Inflammatory macrophage (primary cell): ENCODE data around the gene ZNF536.
"Not testable (repeated sequence)": the region's sequence is repeated elsewhere in the genome, so short reads cannot be mapped to it uniquely, and the experiment has no call there.

Experiments used
- DNase-seq, 2 donors: peaks; one replicate each; pipeline ENCODE4 v3.0.0-alpha.2; 2020 to 2022

Gene ZNF536

DNA sequence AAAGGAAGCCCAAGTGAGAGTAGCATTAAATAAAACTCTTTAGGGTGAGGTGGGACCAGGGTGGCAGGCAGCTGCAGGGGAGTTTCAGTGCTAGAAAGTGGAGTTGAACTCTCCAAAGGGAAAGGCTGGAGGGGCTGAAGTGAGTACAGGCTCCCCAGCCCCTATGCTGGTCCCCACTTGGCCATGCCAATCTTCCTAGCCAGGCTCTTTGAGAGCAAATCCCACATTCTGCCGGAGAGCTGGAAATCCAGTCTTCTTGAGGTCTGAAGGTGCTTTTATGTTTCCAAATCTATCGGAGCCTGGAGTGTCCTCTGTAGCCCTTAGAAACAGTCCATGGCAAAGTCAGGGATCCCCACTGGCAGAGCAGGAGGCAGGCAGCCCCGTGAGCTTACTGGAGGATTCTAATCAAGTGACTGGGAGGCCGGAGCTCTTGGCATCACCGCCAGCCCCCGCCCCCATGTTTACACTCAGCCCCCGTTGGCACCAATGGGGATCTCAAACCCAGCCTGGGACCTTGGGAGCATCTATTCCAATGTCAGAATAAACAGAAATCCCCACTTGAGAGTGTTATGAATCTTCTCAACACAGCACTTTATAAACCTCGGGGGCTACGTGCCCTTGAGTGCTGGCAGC lies 18.3 kb downstream of the ZNF536 start:
- DNase-seq = no peak

DNA sequence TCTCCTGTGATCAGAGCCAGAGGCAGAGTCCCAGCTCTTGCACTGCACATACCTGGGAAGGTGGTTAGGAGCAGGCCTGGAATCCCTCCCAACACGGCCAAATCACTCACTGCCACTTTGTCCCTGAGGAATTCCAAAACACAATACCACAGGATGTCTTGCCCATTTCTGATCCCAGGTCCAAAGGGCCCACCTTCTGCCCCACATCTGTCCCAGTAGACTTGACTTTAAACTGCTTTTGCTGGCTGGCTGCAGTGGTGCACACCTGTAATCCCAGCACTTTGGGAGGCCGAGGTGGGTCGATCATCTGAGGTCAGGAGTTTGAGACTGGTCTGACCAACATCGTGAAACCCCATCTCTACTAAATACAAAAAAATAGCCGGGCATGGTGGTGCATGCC lies 18.9 kb downstream of the ZNF536 start:
- no peak for DNase-seq

- no peak for DNase-seq
These were observed 19.7 kb downstream of the ZNF536 start for GRCh38 chr19:30391554-30392551.

DNA sequence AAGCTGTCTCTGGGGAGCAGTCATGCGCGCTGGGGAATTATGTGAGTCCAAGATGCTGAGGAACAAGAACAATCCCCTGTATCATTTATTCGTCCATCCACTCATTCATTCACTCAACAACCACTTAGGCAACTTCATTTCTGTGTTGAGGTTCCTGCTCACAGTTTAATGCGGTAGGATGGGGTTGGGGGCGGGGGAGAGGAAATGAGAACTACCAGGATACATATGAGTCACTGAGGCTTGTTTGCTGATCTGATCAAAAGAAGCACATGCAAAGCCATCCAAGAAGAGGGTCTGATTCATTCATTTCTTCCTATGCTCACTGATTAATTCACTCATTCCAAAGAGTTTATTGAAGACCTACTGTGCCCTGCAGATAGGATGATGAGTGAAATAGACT lies 20.9 kb downstream of the ZNF536 start:
- DNase-seq = peak in 1 of 2 donors; percentile 7

DNA sequence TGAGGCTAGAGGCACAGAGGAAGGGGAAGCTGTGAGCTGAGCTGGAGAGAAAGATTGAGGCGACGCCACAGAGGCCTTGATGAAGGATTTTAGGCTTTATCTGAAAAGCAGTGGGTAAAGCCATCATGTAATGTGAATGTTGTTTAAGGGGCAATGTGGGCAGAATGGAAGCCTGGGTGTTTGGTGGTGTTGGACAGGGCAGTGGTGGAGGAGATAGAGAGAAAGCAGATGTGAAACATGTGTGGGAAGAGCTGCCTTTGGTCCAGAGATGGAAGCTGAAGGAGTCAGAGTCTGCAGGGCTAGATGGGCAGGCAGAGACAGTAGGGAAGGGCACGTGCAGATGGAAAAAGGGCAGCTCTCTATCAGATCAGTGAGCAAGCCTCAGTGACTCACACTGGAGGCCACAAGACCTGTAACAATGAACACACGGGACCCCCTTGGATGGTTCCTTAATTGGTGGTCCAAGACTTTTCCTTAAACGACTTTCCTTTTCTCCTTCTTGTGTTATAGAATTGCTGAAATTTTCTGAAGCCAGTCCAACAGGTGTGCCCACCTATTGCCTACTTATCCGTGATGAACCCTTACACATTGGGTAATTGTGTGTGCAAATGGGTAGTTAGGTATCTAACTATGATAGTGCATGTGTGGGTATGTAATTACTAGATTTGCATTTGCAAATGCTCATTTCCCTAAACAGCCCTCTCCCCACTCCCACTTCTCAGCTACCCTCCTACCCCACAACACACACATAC lies 21.7 kb downstream of the ZNF536 start:
- peak in 1 of 2 donors; percentile 5 for DNase-seq

GRCh38 chr19:30394481-30395151 lies 22.4 kb downstream of the ZNF536 start:
- no peak for DNase-seq

GRCh38 chr19:30395283-30395682 lies 23.1 kb downstream of the ZNF536 start:
- no peak for DNase-seq

DNA sequence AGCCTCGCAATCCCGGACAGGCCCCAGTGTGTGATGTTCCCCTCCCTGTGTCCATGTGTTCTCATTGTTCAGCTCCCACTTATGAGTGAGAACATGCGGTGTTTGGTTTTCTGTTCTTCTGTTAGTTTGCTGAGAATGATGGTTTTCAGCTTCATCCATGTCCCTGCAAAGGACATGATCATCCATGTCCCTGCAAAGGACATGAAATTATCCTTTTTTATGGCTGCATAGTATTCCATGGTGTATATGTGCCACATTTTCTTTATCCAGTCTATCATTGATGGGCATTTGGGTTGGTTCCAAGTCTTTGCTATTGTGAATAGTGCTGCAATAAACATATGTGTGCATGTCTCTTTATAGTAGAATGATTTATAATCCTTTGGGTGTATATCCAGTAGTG lies 26.4 kb downstream of the ZNF536 start:
- DNase-seq = not testable (repeated sequence)

DNA sequence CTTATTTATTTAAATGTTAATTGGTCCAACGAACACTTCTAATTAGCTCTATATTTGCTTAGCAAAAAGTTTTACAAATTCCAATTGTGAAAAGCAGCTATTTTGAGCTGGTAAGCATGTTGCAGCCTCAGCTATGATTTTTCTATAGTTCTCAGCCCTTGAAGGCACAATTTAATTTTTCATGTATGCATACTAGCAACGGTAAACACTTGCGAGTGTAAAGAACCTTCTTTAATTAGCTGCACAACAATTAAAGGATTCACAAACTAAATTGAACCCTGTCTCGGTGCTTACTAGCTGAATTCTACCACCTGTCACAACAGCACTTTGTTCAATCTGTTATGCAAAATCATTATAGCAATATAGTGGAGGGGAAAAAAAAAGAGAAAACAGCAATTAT lies 29.8 kb downstream of the ZNF536 start:
- no peak for DNase-seq

DNA sequence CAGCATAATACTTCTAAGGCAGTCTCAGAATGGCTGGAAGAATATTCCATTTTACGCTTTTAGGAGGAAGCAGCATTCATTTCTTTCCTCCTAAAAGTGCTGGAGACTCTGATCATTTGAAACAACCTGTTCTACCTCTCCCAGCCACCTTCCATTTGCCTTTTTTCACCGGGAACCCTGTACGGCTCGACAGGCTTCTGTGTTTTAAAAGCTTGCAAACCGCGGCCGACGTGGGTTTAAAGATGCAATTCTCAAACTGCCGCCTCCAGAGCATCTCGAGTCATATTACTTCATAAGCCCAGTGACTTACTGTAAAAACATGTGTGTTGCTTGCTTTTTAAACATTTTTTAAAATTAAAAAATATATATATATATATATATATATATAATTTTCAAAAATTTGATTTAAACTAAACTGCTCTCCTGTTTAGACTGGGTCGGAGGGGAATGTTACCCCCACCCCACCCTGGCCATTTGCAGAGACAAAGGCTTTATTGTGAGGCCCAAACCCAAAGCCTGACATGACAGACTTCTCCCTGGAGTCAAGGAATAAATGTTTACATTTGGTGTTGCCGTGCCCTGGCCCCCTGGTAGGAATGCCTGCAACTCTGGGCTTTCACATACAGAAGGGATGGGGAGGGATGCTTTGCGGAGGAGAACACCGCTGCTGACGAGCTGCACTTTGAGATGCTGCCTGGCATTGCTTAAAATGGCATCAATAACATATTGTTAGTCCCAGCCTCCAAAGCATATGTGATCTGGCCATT lies 30.4 kb downstream of the ZNF536 start:
- no peak for DNase-seq

GRCh38 chr19:30403203-30403985 lies 31.2 kb downstream of the ZNF536 start:
- DNase-seq = no peak

DNA sequence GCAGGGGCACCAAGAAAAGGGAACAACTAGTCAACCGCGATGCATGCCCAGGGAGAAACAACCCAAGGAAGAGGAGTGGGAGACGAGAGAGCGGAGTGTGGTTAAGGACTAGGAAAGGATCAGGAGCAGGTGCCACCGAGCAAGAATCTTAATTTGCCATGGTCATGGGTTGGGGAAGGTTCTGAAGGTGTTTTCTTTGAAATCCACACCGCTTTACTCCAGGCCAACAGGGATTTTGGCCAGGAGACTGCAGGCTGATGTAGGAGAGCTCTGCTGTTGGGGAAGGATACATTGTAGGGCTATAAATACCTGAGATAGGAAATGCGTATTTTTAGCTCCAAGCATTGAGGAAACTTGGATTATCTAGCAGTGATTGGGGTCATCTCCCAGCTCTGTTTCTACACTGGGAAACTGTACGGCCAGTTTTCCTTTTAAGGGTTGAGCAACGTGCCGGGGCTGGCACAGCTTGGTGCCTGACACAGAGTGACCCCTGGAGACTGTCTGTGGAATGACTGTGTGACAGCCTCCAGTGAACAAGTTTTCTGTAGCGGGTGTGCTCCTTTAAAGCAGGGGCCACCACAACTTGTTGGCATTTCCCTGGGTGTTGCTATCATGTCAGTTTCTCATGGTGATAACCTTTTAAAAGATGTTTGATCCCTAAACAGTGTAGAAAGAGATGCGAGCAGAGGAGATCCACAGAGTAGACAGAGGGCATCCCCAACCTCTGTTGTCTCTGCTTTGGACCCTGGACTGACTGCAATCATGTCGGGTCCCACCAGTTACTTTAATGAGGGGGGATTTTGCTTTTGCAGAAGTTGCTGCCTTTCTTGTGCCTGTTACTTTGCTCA lies 34.3 kb downstream of the ZNF536 start:
- no peak for DNase-seq

DNA sequence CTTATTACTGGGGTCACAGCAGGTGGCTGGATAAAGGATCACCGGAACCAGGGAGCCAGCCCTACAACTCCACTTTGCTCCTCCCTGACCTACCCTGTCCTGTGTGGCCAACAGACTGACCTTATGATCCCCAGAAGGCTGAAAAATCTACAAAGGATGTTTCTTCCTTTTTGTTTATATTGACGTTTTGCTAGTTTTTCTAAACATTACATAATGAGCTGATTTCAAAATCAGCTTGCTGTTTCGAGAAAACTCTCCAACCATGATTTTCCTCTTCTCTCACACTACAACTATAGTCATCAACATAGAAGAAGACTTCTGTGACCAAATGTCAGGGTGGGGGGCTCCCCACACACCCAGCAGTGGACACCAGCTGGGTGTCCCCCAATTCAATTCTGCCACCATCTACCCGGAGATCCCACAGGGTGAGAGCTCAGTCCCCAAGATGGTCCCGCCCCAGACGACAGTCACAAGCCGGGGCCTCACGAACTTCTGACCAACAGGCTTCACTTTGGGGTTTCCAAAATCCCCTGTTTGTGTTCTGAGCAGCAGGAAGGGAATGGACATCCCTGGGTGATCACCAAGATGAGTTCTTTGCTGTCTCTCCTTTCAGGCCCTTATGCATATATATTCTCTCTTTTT lies 35.0 kb downstream of the ZNF536 start:
- DNase-seq = no peak

DNA sequence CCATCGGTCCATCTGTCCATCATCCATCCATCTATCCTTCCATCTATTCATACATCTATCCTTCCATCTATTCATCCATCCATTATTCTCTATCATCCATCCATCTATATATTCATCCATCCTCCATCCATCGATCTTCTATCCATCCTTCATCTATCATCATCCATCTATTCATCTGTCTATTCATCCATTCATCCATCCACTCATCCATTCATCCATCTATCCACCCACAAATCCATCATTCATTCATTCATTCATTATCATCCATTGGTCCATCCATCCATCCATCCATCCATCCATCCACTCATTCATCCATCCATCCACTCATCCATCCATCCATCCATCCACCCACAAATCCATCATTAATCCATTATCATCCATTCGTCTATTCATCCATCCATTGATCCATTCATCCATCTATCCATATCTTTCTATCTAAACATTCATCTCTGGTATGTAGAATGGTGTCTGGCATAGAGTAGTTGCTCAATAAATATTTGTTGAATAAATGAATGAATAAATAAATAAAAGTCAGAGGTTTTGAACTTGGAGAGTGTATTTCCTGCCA lies 36.6 kb downstream of the ZNF536 start:
- DNase-seq = no peak

GRCh38 chr19:30411714-30412113 lies 39.5 kb downstream of the ZNF536 start:
- no peak for DNase-seq

GRCh38 chr19:30416375-30416774 lies 44.2 kb downstream of the ZNF536 start:
- DNase-seq = no peak

- DNase-seq = not testable (repeated sequence)
These were observed 45.0 kb downstream of the ZNF536 start for GRCh38 chr19:30417166-30417565.

DNA sequence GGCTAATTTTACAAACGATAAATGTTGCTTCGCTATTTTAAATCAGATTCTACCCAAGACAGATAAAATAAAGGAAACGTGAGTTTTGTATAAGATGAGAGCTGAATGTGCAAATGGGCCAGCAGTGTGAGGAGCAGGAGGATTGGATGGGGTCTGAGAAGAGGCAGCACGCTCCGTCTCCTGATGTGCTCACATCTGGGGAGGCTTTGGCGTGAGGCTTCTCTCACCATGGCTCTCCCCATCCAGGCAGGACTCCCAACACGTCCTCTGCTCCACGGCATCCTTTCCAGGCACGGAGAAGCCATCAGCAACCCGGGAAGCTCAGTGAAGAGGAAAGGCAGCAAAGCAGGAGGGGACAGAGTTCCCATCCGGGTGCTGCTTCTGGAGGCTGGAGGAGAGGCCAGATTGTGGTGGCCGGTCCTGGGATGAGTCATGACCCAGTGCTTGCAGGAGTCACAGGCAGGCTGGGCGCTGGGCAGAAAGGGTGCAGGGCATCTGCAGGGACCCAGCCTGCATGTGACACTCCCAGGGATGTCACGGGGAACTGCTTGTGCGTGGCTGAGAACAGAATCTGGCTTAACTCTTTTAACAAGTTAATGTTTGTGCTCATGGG lies 47.5 kb downstream of the ZNF536 start:
- no peak for DNase-seq

DNA sequence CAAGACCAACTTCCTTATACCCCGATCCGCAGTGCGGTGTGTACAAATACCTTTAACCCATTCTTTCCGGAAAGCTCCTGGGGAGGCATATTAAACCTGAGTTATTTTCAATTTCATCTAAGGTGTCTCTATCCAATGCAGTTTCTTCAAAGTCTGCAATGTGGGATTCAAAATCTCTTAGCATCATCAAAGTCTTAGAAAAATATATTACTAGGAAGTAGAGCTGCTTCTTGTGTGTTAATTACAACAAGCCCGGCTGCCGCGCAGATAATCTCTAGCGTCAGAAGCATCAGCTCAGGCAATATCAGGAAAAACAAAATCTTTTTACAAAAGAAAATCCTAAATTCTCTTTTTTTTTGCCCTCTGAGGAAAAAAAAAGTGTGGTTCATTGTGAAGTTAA lies 48.1 kb downstream of the ZNF536 start:
- no peak for DNase-seq
